H1 (cell line): ENCODE results near the gene NELL1. TPM values are rescaled to one million over a fixed set of nuclear protein-coding genes. Genes with fewer than 3 reads are reported as not detected.

Source experiments
- CTCF ChIA-PET: fragments of 300-600 bp; sonication (Branson Sonifier 250); formaldehyde crosslinking; loops from one replicate; lab custom pipeline; 2021; ENCODE audit not compliant: partially characterized antibody; lab: Charles Lee
- POLR2A ChIA-PET: fragments of 300-600 bp; sonication (Branson Sonifier 250); formaldehyde crosslinking; loops from one replicate; lab custom pipeline; 2021; ENCODE audit warnings: inconsistent platforms; ENCODE audit not compliant: partially characterized antibody; lab: Charles Lee
- DNase-seq, 2 experiments: peaks; one replicate each; pipeline versions ENCODE4 v3.0.0 to v3.0.0-alpha.2; 2010 to 2022; ENCODE audit warnings: low spot score in 2 of 2, low read depth in 1 of 2, mixed read lengths in 1 of 2
- FAIRE-seq: peaks from 2 replicates; lab custom pipeline; 2011; peaks lifted over from hg19 to GRCh38; lab: Jason Lieb, UNC
- H2AFZ ChIP-seq: 2 replicates; pipeline ENCODE4 v1.8.1; 2012; ENCODE audit warnings: low read length, inconsistent platforms
- H2AK5ac ChIP-seq: 2 replicates; pipeline ENCODE4 v1.6.1; 2013; ENCODE audit warnings: low read depth, low read length
- H2BK120ac ChIP-seq: replicated peaks from 2 replicates; pipeline ENCODE3; 2013; ENCODE audit warnings: low read depth, low read length, inconsistent platforms
- H2BK12ac ChIP-seq: 2 replicates; pipeline ENCODE4 v1.6.1; 2013; ENCODE audit warnings: low read depth, low read length
- H2BK15ac ChIP-seq: 2 replicates; pipeline ENCODE4 v1.6.1; 2013; ENCODE audit warnings: low read length
- H2BK20ac ChIP-seq: 2 replicates; pipeline ENCODE4 v1.6.1; 2013; ENCODE audit warnings: low read length
- H2BK5ac ChIP-seq: 2 replicates; pipeline ENCODE4 v1.6.1; 2013; ENCODE audit warnings: low read depth, low read length
- H3K14ac ChIP-seq: 2 replicates; pipeline ENCODE4 v1.6.1; 2013; ENCODE audit warnings: inconsistent platforms; ENCODE audit not compliant: insufficient read length
- H3K18ac ChIP-seq: 2 replicates; pipeline ENCODE4 v1.6.1; 2013; ENCODE audit warnings: low read length; ENCODE audit errors: extremely low read depth
- H3K23ac ChIP-seq: 2 replicates; pipeline ENCODE4 v1.6.1; 2013; ENCODE audit warnings: inconsistent platforms; ENCODE audit not compliant: insufficient read length
- H3K23me2 ChIP-seq: 2 replicates; pipeline ENCODE4 v1.6.1; 2013; ENCODE audit warnings: low read depth, low read length
- H3K27ac ChIP-seq: 2 replicates; pipeline ENCODE4 v1.6.1; 2011; ENCODE audit warnings: low read depth, low read length, inconsistent platforms
- H3K27me3 ChIP-seq, 4 experiments: replicated peaks in 1 of 4; 1 replicate in 1 of 4; 2 replicates in 3 of 4; pipeline versions ENCODE4 v1.6.1 to v1.8.1; 2011 to 2013; ENCODE audit warnings: low read length in 3 of 4, mild to moderate bottlenecking in 3 of 4, inconsistent platforms in 2 of 4, mixed read lengths in 2 of 4, moderate library complexity in 1 of 4; ENCODE audit not compliant: control insufficient read depth in 3 of 4, insufficient read depth in 3 of 4; ENCODE audit errors: extremely low read depth in 1 of 4
- H3K36me3 ChIP-seq, 4 experiments: 2 replicates each; pipeline versions ENCODE4 v1.6.1 to v1.8.1; 2011 to 2013; ENCODE audit warnings: mild to moderate bottlenecking in 4 of 4, low read length in 3 of 4, moderate library complexity in 2 of 4, control low read depth in 1 of 4, inconsistent platforms in 1 of 4; ENCODE audit not compliant: insufficient read depth in 4 of 4, control insufficient read depth in 2 of 4
- H3K4ac ChIP-seq: replicated peaks from 2 replicates; pipeline ENCODE3; 2013; ENCODE audit warnings: low read length, low read depth, mixed read lengths, inconsistent platforms; ENCODE audit not compliant: insufficient read length
- H3K4me1 ChIP-seq, 4 experiments: replicated peaks in 1 of 4; 1 replicate in 1 of 4; 2 replicates in 3 of 4; pipeline versions ENCODE4 v1.6.1 to v1.8.1; 2011 to 2013; ENCODE audit warnings: low read length in 3 of 4, inconsistent platforms in 2 of 4, mixed read lengths in 1 of 4; ENCODE audit not compliant: insufficient read depth in 4 of 4, control insufficient read depth in 3 of 4
- H3K4me2 ChIP-seq, 2 experiments: 2 replicates each; pipeline versions ENCODE4 v1.6.1 to v1.8.1; 2011 to 2013; ENCODE audit warnings: low read depth in 2 of 2, low read length in 2 of 2, control low read depth in 1 of 2, inconsistent platforms in 1 of 2, mild to moderate bottlenecking in 1 of 2; ENCODE audit not compliant: insufficient read depth in 1 of 2
- H3K4me3 ChIP-seq, 4 experiments: fragments of 200-600, 300-600 bp in 1 of 4; sonication (generic), shearing (Covaris generic), sonication (Bioruptor Twin) in 1 of 4; 2 replicates each; pipeline versions ENCODE4 v1.5.1 to v1.8.1; 2011 to 2016; ENCODE audit warnings: low read length in 4 of 4, low read depth in 3 of 4, control low read depth in 2 of 4, inconsistent platforms in 2 of 4, mild to moderate bottlenecking in 2 of 4, mixed read lengths in 1 of 4, moderate library complexity in 1 of 4; ENCODE audit not compliant: insufficient read depth in 2 of 4; ENCODE audit errors: extremely low read depth in 1 of 4
- H3K56ac ChIP-seq: replicated peaks from 2 replicates; pipeline ENCODE3; 2013; ENCODE audit warnings: low read depth, mild to moderate bottlenecking, mixed read lengths, low read length, inconsistent platforms; ENCODE audit not compliant: insufficient read length
- H3K79me1 ChIP-seq: 2 replicates; pipeline ENCODE4 v1.6.1; 2013; ENCODE audit warnings: low read depth, low read length, control low read depth
- H3K79me2 ChIP-seq, 2 experiments: 2 replicates each; pipeline versions ENCODE4 v1.6.1 to v1.8.1; 2012 to 2013; ENCODE audit warnings: low read length in 2 of 2, mild to moderate bottlenecking in 2 of 2, inconsistent platforms in 1 of 2; ENCODE audit not compliant: insufficient read depth in 2 of 2, control insufficient read depth in 1 of 2
- H3K9ac ChIP-seq, 4 experiments: replicated peaks in 1 of 4; 1 replicate in 1 of 4; 2 replicates in 3 of 4; pipeline versions ENCODE4 v1.6.1 to v1.8.1; 2011 to 2013; ENCODE audit warnings: low read depth in 3 of 4, low read length in 3 of 4, control low read depth in 2 of 4, mild to moderate bottlenecking in 2 of 4, moderate library complexity in 2 of 4, inconsistent platforms in 1 of 4; ENCODE audit errors: extremely low read depth in 1 of 4
- H3K9me3 ChIP-seq, 2 experiments: 2 replicates each; pipeline versions ENCODE4 v1.6.1 to v1.8.1; 2012 to 2013; ENCODE audit warnings: mild to moderate bottlenecking in 2 of 2, moderate library complexity in 2 of 2, control low read depth in 1 of 2, inconsistent platforms in 1 of 2, low read depth in 1 of 2, low read length in 1 of 2, mixed read lengths in 1 of 2; ENCODE audit not compliant: insufficient read depth in 2 of 2
- H4K20me1 ChIP-seq, 2 experiments: replicated peaks in 1 of 2; 2 replicates each; pipeline versions ENCODE3 to v1.8.1; 2011 to 2013; ENCODE audit warnings: inconsistent platforms in 2 of 2, low read length in 2 of 2, mild to moderate bottlenecking in 1 of 2; ENCODE audit not compliant: insufficient read depth in 2 of 2, control insufficient read depth in 1 of 2
- H4K5ac ChIP-seq: 2 replicates; pipeline ENCODE4 v1.6.1; 2013; ENCODE audit warnings: low read length, low read depth, mixed read lengths, inconsistent platforms; ENCODE audit not compliant: insufficient read length
- H4K8ac ChIP-seq: 2 replicates; pipeline ENCODE4 v1.8.0; 2013; ENCODE audit warnings: mild to moderate bottlenecking, moderate library complexity, low read length, inconsistent platforms; ENCODE audit not compliant: insufficient read depth; ENCODE audit errors: extremely low read depth
- H4K91ac ChIP-seq: replicated peaks from 2 replicates; pipeline ENCODE3; 2013; ENCODE audit warnings: low read length, mixed read lengths, inconsistent platforms; ENCODE audit not compliant: insufficient read length
- ATF2 ChIP-seq: IDR thresholded peaks from 2 replicates; pipeline ENCODE4 v1.6.1; 2012; ENCODE audit warnings: low read length, inconsistent platforms
- BCL11A ChIP-seq, 2 experiments: IDR thresholded peaks; one replicate each; pipeline ENCODE4 v1.6.1; 2011; ENCODE audit warnings: low read depth in 2 of 2, low read length in 2 of 2, mild to moderate bottlenecking in 2 of 2
- CREB1 ChIP-seq: IDR thresholded peaks from 2 replicates; pipeline ENCODE4 v1.6.1; 2012; ENCODE audit warnings: inconsistent platforms
- KDM5A ChIP-seq: fragments of 200-600 bp; IDR thresholded peaks from 2 replicates; pipeline ENCODE4 v1.7.1; 2012; ENCODE audit warnings: mild to moderate bottlenecking, low read length, inconsistent platforms, mixed read lengths
- MAFK ChIP-seq: IDR thresholded peaks from 2 replicates; pipeline ENCODE4 v1.6.1; 2012; ENCODE audit warnings: low read depth, mild to moderate bottlenecking, improper control_type of control experiment, low read length
- MAX ChIP-seq: IDR thresholded peaks from 2 replicates; pipeline ENCODE4 v1.6.1; 2012; ENCODE audit warnings: inconsistent platforms
- RAD21 ChIP-seq, 2 experiments: IDR thresholded peaks in 1 of 2; conservative IDR thresholded peaks in 1 of 2; 2 replicates each; pipeline ENCODE4 v1.6.1; 2011; ENCODE audit warnings: low read depth in 2 of 2, low read length in 2 of 2, improper control_type of control experiment in 1 of 2, inconsistent platforms in 1 of 2, mild to moderate bottlenecking in 1 of 2, moderate library complexity in 1 of 2
- SP1 ChIP-seq: IDR thresholded peaks from 2 replicates; pipeline ENCODE4 v1.6.1; 2011; ENCODE audit warnings: low read depth, low read length
- TBP ChIP-seq: IDR thresholded peaks from 2 replicates; pipeline ENCODE4 v1.6.1; 2011; ENCODE audit warnings: low read depth, low read length, improper control_type of control experiment
- TEAD4 ChIP-seq: IDR thresholded peaks from 2 replicates; pipeline ENCODE4 v1.6.1; 2012; ENCODE audit warnings: low read depth, low read length, inconsistent platforms, mixed read lengths
- ZNF274 ChIP-seq: IDR thresholded peaks from 2 replicates; pipeline ENCODE4 v1.7.0; 2012; ENCODE audit warnings: low read length, borderline replicate concordance; ENCODE audit errors: extremely low read depth
- WGBS, 2 experiments: shearing (Covaris generic) in 1 of 2; methylation state at CpG; one replicate each; pipeline versions ENCODE4 v1.1.6 to v1.1.7; 2013 to 2015; ENCODE audit warnings: low lambda C conversion rate in 2 of 2, mixed read lengths in 2 of 2, inconsistent platforms in 1 of 2, low coverage in 1 of 2, missing lambda C conversion rate in 1 of 2; ENCODE audit not compliant: insufficient replicate concordance in 2 of 2, insufficient coverage in 1 of 2, insufficient read length in 1 of 2; ENCODE audit errors: extremely low coverage in 1 of 2, missing lambda C conversion rate in 1 of 2; 5-methylcytosine and 5-hydroxymethylcytosine counted together
- polyA plus RNA-seq, 7 experiments: library from polyadenylated mRNA; depleted of rRNA in 3 of 7; stranded (reverse) in 5 of 7; unstranded in 2 of 7; fragments of >200 nt in 5 of 7; fragments of 200-250 nt in 2 of 7; gene quantifications; 1 replicate in 5 of 7; 2 replicates in 1 of 7; 4 replicates in 1 of 7; pipeline versions ENCODE4 v1.2.1 to v1.2.3, GENCODE V29; 2011 to 2013; ENCODE audit warnings: missing spikeins in 2 of 7, mixed read lengths in 2 of 7
- total RNA-seq: library from RNA; stranded (reverse); fragmentation: NEBNext Ultra II Directional; extraction: Animal tissue kit (Norgen Biotek cat#: 25700); gene quantifications from 2 replicates; pipeline ENCODE4 v1.2.1, GENCODE V29; 2021

Gene NELL1
- total and polyA plus RNA-seq, 2 of the 8 experiments (the other 6 are each of a cell fraction or from before 2014, with no cell fraction given): 0.21 TPM; not detected in 1

GRCh38 chr11:20835561-20835960 lies 166.2 kb downstream of the NELL1 start:
- Histone ChIP-seq H4K91ac (no peak overlapping the region), H3K79me1 (no peaks in the 10 kb centered on the region), H3K27me3 (no peaks in the 10 kb centered on the region), H2BK12ac (no peak overlapping the region), H3K27ac (no peak overlapping the region), H3K9ac (no peak overlapping the region), H3K4me2 (no peak overlapping the region), H3K14ac (no peak overlapping the region), H2AK5ac (no peak overlapping the region), H2AFZ (no peak overlapping the region), H3K4me3 (no peak overlapping the region), H4K20me1 (no peaks in the 10 kb centered on the region), H2BK120ac (no peak overlapping the region), H3K56ac (no peak overlapping the region), H2BK5ac (no peak overlapping the region), H3K18ac (no peak overlapping the region), H3K23me2 (no peaks in the 10 kb centered on the region; the same call in 1 of the 2 replicates), H3K9me3 (no peaks in the 10 kb centered on the region), H3K23ac (no peak overlapping the region), H4K8ac (no peak overlapping the region), H3K36me3 (no peaks in the 10 kb centered on the region), H3K4me1 (peaks cover 0 to 3% (median 0%) of the 10 kb centered on the region in 4 experiments; a peak in 3 of 7 replicates), H2BK20ac (no peak overlapping the region), H3K4ac (no peak overlapping the region), H4K5ac (no peak overlapping the region), H2BK15ac (no peak overlapping the region), H3K79me2 (no peaks in the 10 kb centered on the region)
- 88% methylated on average over 3 of the region's 3 CpGs; no CpG with 5 or more reads in 1 of the 2 experiments for WGBS, 2 experiments
- ChIA-PET POLR2A (no interaction called here), CTCF (no interaction called here)
- FAIRE-seq: no peak
- DNase-seq: no peak
- TF ChIP-seq MAX (no peak), MAFK (no peak), CREB1 (no peak), BCL11A (IDR thresholded peaks at IDR 0.05; ENCODE audit: low read depth in 2 of 2, low read length in 2 of 2) (no peak), TBP (no peak), KDM5A (no peak), TEAD4 (no peak), ZNF274 (no peak), ATF2 (no peak), SP1 (no peak), RAD21 (IDR thresholded peaks at IDR 0.05 in 1 of 2, conservative IDR thresholded peaks at IDR 0.05 in 1 of 2; ENCODE audit: low read depth in 2 of 2, low read length in 2 of 2) (no peak)
